ENCODE measurements around the gene SRD5A1. TPM values are rescaled to one million over a fixed set of nuclear protein-coding genes. Genes with fewer than 3 reads are reported as not detected.

The SRD5A1 gene
- total RNA-seq, 2 experiments from 2014 or later = 16.7 to 32.5 TPM

DNA sequence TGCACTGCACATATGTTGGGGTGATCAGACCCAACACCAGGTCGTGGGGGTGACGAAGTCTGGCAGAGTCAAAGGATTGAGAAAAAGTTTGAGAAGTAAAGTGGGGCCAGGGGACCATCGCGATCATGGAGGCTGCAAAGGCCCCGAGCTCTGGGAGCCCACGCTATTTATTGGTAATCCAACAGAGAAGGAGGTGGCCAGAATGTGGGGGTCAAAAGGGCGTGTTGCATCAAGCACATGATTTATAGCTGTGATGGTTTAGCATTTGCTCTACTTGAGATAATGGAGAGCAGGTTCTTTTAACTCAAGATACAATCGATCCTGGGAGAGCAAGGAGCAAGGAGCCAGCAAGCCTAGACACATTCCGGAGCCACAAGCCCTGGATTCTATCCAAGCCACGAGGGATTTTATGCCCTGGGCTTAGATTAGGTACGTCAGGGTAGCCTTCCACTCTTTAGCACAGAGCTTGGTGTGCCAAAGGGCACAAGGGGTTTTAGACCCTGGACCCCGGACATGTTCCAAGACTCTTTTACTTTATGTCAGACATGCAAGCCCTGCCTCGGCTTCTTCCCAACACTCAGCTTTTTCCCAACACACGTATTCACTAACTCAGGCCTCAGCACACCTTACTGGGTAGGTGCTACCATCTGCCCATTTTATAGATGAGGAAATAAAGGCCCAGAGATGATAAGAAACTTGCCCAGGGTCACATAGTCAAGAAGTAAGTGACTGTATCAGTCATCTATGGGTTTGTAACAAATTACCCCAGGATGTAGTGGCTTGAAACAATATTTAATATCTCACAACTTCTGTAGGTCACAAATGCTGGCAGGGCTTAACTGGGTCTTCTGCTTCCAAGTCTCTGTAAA is 39.9 kb upstream of the SRD5A1 start:
- Histone ChIP-seq H3K4me2 (ENCODE audit: low read length) (no peak overlapping the region), H3K27ac (ENCODE audit: low read depth, low read length, poor library complexity, severe bottlenecking) (no peak overlapping the region), H3K36me3 (ENCODE audit: insufficient read depth, low read length) (peaks cover 32% of the 10 kb centered on the region), H3K9me3 (ENCODE audit: low read length) (no peaks in the 10 kb centered on the region), H3K4me1 (ENCODE audit: insufficient read depth, low read length, poor library complexity, severe bottlenecking) (no peaks in the 10 kb centered on the region), H3K79me2 (ENCODE audit: insufficient read depth, low read depth, low read length) (no peaks in the 10 kb centered on the region), H2AFZ (ENCODE audit: low read length) (no peak overlapping the region), H3K9me2 (ENCODE audit: insufficient read depth, low read length) (no peaks in the 10 kb centered on the region), H4K20me1 (ENCODE audit: insufficient read depth, low read length) (no peaks in the 10 kb centered on the region), H3K4me3 (ENCODE audit: low read depth, low read length, poor library complexity, severe bottlenecking) (no peak overlapping the region)
- intact Hi-C loops (cut with micrococcal nuclease; ENCODE audit: unreplicated experiment) = no loop called here
- ChIA-PET POLR2A (no interaction called here), CTCF (ENCODE audit: unreplicated experiment) (no interaction called here)
- TF ChIP-seq, protein P1, sequence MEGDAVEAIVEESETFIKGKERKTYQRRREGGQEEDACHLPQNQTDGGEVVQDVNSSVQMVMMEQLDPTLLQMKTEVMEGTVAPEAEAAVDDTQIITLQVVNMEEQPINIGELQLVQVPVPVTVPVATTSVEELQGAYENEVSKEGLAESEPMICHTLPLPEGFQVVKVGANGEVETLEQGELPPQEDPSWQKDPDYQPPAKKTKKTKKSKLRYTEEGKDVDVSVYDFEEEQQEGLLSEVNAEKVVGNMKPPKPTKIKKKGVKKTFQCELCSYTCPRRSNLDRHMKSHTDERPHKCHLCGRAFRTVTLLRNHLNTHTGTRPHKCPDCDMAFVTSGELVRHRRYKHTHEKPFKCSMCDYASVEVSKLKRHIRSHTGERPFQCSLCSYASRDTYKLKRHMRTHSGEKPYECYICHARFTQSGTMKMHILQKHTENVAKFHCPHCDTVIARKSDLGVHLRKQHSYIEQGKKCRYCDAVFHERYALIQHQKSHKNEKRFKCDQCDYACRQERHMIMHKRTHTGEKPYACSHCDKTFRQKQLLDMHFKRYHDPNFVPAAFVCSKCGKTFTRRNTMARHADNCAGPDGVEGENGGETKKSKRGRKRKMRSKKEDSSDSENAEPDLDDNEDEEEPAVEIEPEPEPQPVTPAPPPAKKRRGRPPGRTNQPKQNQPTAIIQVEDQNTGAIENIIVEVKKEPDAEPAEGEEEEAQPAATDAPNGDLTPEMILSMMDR (conservative IDR thresholded peaks at IDR 0.05; ENCODE audit: low read length) = no peak
- no peak for TF ChIP-seq EZH2phosphoT487 (IDR thresholded peaks at IDR 0.05; ENCODE audit: borderline replicate concordance, low read depth, low read length)
- BruUV-seq (replicated peaks) = no TSS peak
- DNase-seq (ENCODE audit: low spot score) = no peak

DNA sequence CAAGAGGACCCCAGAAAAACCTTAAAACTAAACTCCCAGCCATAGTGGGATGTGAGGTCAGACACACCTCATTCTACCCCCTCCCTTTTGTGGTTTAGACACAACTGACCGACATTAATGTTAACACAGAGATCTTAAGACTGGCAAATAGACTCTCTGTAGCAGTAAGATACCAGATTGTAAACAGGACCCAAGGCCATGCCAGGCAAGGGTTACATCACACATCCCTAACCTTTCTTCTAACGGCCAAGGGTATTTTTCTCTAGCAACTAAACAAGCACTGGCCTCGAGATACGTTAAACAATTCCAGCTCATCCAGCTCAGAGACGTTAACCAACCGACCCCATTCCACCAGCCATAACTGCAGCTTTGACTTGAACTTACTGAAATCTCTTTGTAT is 39.2 kb upstream of the SRD5A1 start:
- Histone ChIP-seq H3K4me3 (ENCODE audit: low read depth, low read length, poor library complexity, severe bottlenecking) (no peak overlapping the region), H3K9me2 (ENCODE audit: insufficient read depth, low read length) (no peaks in the 10 kb centered on the region), H3K9me3 (ENCODE audit: low read length) (no peaks in the 10 kb centered on the region), H2AFZ (ENCODE audit: low read length) (no peak overlapping the region), H3K36me3 (ENCODE audit: insufficient read depth, low read length) (peaks cover 39% of the 10 kb centered on the region), H3K4me2 (ENCODE audit: low read length) (no peak overlapping the region), H3K79me2 (ENCODE audit: insufficient read depth, low read depth, low read length) (no peaks in the 10 kb centered on the region), H3K27ac (ENCODE audit: low read depth, low read length, poor library complexity, severe bottlenecking) (no peak overlapping the region), H3K4me1 (ENCODE audit: insufficient read depth, low read length, poor library complexity, severe bottlenecking) (no peaks in the 10 kb centered on the region), H4K20me1 (ENCODE audit: insufficient read depth, low read length) (no peaks in the 10 kb centered on the region)
- TF ChIP-seq EZH2phosphoT487 (IDR thresholded peaks at IDR 0.05; ENCODE audit: borderline replicate concordance, low read depth, low read length) = no peak
- TF ChIP-seq, protein P1 (conservative IDR thresholded peaks at IDR 0.05; ENCODE audit: low read length) = no peak
- intact Hi-C loops (cut with micrococcal nuclease; ENCODE audit: unreplicated experiment) = no loop called here
- POLR2A ChIA-PET = no interaction called here
- DNase-seq (ENCODE audit: low spot score) = no peak
- CTCF ChIA-PET (ENCODE audit: unreplicated experiment) = no interaction called here
- BruUV-seq (replicated peaks) = no TSS peak

DNA sequence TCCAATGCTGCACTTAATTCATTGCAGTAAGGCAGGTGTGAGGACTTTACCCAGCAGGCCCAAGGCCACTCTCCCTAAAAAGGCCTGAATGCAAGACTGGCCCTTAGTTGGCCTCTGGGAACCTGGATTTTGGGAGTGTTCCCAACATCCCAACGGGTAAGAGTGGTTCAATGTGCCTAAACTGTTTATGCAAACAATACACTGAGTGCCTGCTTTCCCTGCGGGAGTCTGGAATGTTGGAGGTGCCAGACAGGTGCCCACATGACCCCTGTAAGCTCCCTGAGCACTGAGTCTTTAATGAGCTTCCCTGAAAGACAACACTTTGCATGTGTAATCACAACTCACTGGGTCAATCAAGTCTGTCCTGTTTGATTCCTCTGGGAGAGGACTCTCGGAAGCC is 37.8 kb upstream of the SRD5A1 start:
- Histone ChIP-seq H3K4me1 (ENCODE audit: insufficient read depth, low read length, poor library complexity, severe bottlenecking) (no peaks in the 10 kb centered on the region), H3K4me2 (ENCODE audit: low read length) (no peak overlapping the region), H3K79me2 (ENCODE audit: insufficient read depth, low read depth, low read length) (no peaks in the 10 kb centered on the region), H4K20me1 (ENCODE audit: insufficient read depth, low read length) (no peaks in the 10 kb centered on the region), H3K36me3 (ENCODE audit: insufficient read depth, low read length) (peaks cover 52% of the 10 kb centered on the region), H3K27ac (ENCODE audit: low read depth, low read length, poor library complexity, severe bottlenecking) (no peak overlapping the region), H3K9me3 (ENCODE audit: low read length) (no peaks in the 10 kb centered on the region), H3K4me3 (ENCODE audit: low read depth, low read length, poor library complexity, severe bottlenecking) (no peak overlapping the region), H3K9me2 (ENCODE audit: insufficient read depth, low read length) (no peaks in the 10 kb centered on the region), H2AFZ (ENCODE audit: low read length) (no peak overlapping the region)
- no peak for DNase-seq (ENCODE audit: low spot score)
- ChIA-PET CTCF (ENCODE audit: unreplicated experiment) (no interaction called here), POLR2A (no interaction called here)
- no TSS peak for BruUV-seq (replicated peaks)
- TF ChIP-seq, protein P1 (conservative IDR thresholded peaks at IDR 0.05; ENCODE audit: low read length) = no peak
- no peak for TF ChIP-seq EZH2phosphoT487 (IDR thresholded peaks at IDR 0.05; ENCODE audit: borderline replicate concordance, low read depth, low read length)
- intact Hi-C loops (cut with micrococcal nuclease; ENCODE audit: unreplicated experiment) = no loop called here

All from OCI-LY7 (cell line).